Measurements from ENCODE around the gene HRH2.

HRH2 gene

DNA sequence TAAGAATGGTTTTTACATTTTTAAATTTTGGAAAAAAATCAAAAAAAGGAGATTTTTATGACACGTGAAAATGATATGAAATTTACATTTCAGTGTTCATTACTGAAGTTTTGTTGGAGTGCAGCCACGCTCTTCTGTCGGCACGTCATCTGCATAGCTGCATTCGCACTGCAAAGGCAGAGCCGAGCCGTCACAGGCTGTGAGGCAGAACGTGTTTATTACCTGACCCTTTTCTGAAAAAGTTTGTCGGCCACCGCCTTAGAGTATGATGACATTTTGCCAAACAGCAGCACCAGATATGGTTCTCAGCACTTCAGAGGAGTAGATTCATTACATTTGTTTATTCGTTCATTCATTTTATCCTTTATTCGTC is 24.1 kb downstream of the HRH2 start:
- ChIA-PET CTCF (no interaction called here), POLR2A (no interaction called here)
- TF ChIP-seq, protein P1, sequence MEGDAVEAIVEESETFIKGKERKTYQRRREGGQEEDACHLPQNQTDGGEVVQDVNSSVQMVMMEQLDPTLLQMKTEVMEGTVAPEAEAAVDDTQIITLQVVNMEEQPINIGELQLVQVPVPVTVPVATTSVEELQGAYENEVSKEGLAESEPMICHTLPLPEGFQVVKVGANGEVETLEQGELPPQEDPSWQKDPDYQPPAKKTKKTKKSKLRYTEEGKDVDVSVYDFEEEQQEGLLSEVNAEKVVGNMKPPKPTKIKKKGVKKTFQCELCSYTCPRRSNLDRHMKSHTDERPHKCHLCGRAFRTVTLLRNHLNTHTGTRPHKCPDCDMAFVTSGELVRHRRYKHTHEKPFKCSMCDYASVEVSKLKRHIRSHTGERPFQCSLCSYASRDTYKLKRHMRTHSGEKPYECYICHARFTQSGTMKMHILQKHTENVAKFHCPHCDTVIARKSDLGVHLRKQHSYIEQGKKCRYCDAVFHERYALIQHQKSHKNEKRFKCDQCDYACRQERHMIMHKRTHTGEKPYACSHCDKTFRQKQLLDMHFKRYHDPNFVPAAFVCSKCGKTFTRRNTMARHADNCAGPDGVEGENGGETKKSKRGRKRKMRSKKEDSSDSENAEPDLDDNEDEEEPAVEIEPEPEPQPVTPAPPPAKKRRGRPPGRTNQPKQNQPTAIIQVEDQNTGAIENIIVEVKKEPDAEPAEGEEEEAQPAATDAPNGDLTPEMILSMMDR (IDR thresholded peaks at IDR 0.05; ENCODE audit: insufficient read depth, low read length, missing control alignments): no peak
- no peak for DNase-seq (ENCODE audit: low read depth, low spot score)
- H3K4me3 ChIP-seq (ENCODE audit: low read depth, low read length): no peak overlapping the region

DNA sequence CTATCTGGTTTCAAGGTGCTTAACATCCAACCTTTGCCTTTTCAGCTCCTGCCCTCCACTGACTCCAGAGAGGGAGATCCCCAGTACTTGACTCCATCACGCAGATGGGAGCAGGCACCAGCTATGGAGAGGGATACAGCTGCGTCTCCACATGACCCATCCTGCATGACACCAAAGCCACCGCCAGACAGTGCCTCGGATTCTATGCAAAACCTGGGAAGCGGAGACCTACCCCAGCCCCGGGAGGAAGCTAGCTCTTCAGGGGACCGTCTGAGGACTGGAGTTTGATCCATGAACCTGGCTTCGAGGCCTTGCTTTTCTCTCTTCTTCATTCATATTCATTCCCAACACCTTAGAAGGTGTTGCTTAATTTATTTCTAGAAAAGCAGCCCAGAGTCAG is 24.8 kb downstream of the HRH2 start:
- CTCF ChIA-PET: no interaction called here
- POLR2A ChIA-PET: no interaction called here

DNA sequence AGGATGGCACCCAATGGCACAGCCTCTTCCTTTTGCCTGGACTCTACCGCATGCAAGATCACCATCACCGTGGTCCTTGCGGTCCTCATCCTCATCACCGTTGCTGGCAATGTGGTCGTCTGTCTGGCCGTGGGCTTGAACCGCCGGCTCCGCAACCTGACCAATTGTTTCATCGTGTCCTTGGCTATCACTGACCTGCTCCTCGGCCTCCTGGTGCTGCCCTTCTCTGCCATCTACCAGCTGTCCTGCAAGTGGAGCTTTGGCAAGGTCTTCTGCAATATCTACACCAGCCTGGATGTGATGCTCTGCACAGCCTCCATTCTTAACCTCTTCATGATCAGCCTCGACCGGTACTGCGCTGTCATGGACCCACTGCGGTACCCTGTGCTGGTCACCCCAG is 25.4 kb downstream of the HRH2 start:
- TF ChIP-seq, protein P1 (IDR thresholded peaks at IDR 0.05; ENCODE audit: insufficient read depth, low read length, missing control alignments): no peak
- ChIA-PET POLR2A (no interaction called here), CTCF (no interaction called here)
- no peak overlapping the region for H3K4me3 ChIP-seq (ENCODE audit: low read depth, low read length)
- no peak for DNase-seq (ENCODE audit: low read depth, low spot score)

More for the DNA sequence above, 24.8 kb downstream of the HRH2 start:
- TF ChIP-seq, protein P1 (IDR thresholded peaks at IDR 0.05; ENCODE audit: insufficient read depth, low read length, missing control alignments): no peak
- DNase-seq (ENCODE audit: low read depth, low spot score): no peak
- H3K4me3 ChIP-seq (ENCODE audit: low read depth, low read length): no peak overlapping the region

DNA sequence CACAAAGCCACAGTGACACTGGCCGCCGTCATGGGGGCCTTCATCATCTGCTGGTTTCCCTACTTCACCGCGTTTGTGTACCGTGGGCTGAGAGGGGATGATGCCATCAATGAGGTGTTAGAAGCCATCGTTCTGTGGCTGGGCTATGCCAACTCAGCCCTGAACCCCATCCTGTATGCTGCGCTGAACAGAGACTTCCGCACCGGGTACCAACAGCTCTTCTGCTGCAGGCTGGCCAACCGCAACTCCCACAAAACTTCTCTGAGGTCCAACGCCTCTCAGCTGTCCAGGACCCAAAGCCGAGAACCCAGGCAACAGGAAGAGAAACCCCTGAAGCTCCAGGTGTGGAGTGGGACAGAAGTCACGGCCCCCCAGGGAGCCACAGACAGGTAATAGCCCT is 26.1 kb downstream of the HRH2 start:
- POLR2A ChIA-PET: no interaction called here
- TF ChIP-seq, protein P1 (IDR thresholded peaks at IDR 0.05; ENCODE audit: insufficient read depth, low read length, missing control alignments): no peak
- CTCF ChIA-PET: no interaction called here
- H3K4me3 ChIP-seq (ENCODE audit: low read depth, low read length): no peak overlapping the region
- no peak for DNase-seq (ENCODE audit: low read depth, low spot score)

DNA sequence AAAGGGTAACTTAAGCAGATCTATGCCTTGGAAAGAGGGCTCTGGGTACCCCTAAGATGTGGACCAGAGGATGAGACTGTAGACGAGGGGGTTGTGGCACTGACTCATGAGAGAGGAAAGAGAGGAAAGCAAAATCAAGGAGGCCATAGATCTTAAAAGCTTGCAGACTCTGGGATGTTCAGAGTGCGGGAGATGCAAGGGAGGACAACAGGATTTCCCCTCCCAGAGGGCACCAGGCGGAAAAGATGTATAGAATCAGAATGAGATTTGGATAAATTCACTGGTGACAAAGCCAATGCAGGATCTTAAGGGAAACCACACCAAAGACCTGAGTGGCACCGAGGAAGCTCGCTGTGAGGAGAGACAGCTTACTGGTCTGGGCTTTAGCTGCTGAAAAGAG is 27.1 kb downstream of the HRH2 start:
- CTCF ChIA-PET: no interaction called here

DNA sequence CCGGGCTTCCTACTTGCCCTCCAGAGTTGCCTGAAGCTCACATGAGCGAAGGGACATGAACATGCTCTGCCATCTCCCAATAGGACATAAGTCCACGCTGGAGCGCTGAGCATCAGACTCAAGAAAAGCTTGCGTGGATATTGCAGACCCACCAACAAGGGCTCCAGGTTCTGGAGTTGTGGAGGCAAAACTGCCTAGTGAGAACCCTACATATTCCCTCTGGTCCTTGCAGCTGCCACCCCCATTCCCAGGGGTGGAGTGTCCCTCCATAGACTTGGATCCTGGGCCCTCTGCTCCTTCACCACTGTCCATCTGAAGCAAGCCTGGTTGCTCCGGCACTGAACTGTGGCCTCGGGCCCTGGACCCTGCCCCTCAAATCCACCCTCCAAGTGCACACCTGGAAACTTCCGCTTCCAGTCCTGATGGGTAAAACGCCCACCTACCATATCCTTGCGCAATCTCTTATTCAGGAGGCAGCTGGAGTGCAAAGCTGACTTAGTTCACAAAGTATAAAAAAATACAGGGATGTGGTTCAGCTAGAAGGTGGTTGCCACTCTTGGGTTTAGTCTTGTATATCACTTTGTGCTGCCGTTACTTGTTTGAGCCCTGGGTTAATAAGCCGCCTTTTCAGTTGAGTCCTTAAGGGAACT is 28.0 kb downstream of the HRH2 start:
- ChIA-PET POLR2A (no interaction called here), CTCF (no interaction called here)
- TF ChIP-seq, protein P1 (IDR thresholded peaks at IDR 0.05; ENCODE audit: insufficient read depth, low read length, missing control alignments): no peak
- no peak for DNase-seq (ENCODE audit: low read depth, low spot score)
- no peak overlapping the region for H3K4me3 ChIP-seq (ENCODE audit: low read depth, low read length)

More for the DNA sequence above, 27.1 kb downstream of the HRH2 start:
- no peak for DNase-seq (ENCODE audit: low read depth, low spot score)
- no peak overlapping the region for H3K4me3 ChIP-seq (ENCODE audit: low read depth, low read length)
- TF ChIP-seq, protein P1 (IDR thresholded peaks at IDR 0.05; ENCODE audit: insufficient read depth, low read length, missing control alignments): no peak
- POLR2A ChIA-PET: no interaction called here
